Caco-2 (cell line): ENCODE measurements around the gene CHST12. TPM values are rescaled to one million over a fixed set of nuclear protein-coding genes. Genes with fewer than 3 reads are reported as not detected.

Experiments used
- BruUV-seq: library from RNA; stranded (reverse); fragments of 400-500 nt; replicated peaks from 2 replicates; lab custom pipeline; 2021; lab: Mats Ljungman, UMichigan
- CTCF ChIA-PET: fragments of 300-600 bp; sonication (Branson Sonifier 250); formaldehyde crosslinking; loops from one replicate; lab custom pipeline; 2022; ENCODE audit warnings: antibody characterized with exemption; lab: Charles Lee
- POLR2A ChIA-PET: fragments of 300-600 bp; sonication (Branson Sonifier 250); formaldehyde crosslinking; loops from one replicate; lab custom pipeline; 2022; ENCODE audit warnings: antibody characterized with exemption; lab: Charles Lee
- DNase-seq, 2 experiments: peaks; one replicate each; pipeline versions ENCODE4 v3.0.0 to v3.0.0-alpha.2; 2020 to 2022
- H3K27me3 ChIP-seq: replicated peaks from 2 replicates; pipeline ENCODE4 v1.6.0; 2011; ENCODE audit warnings: low read length; ENCODE audit not compliant: control insufficient read depth, insufficient read depth
- H3K36me3 ChIP-seq: 2 replicates; pipeline ENCODE4 v1.5.1; 2011; ENCODE audit warnings: low read length; ENCODE audit not compliant: control insufficient read depth, insufficient read depth
- H3K4me1 ChIP-seq: fragments of 250-450 bp; sonication (Bioruptor Pico); 2 replicates; pipeline ENCODE4 v1.5.1; 2020; ENCODE audit warnings: mild to moderate bottlenecking
- H3K4me3 ChIP-seq: 2 replicates; pipeline ENCODE4 v1.5.1; 2011; ENCODE audit warnings: low read depth, mild to moderate bottlenecking, control low read depth, low read length
- H3K9me3 ChIP-seq: fragments of 250-450 bp; sonication (Bioruptor Pico); 2 replicates; pipeline ENCODE4 v1.5.1; 2020; ENCODE audit warnings: mild to moderate bottlenecking, moderate library complexity
- H3K27ac Mint-ChIP-seq: one replicate; pipeline ENCODE4 v1.8.0; 2022; ENCODE audit warnings: mixed read lengths; ENCODE audit not compliant: unreplicated experiment
- H3K27me3 Mint-ChIP-seq: one replicate; pipeline ENCODE4 v1.8.0; 2022; ENCODE audit warnings: mixed read lengths; ENCODE audit not compliant: insufficient read depth, unreplicated experiment
- H3K36me3 Mint-ChIP-seq: one replicate; pipeline ENCODE4 v1.8.0; 2022; ENCODE audit warnings: mild to moderate bottlenecking, mixed read lengths; ENCODE audit not compliant: insufficient read depth, unreplicated experiment
- H3K4me1 Mint-ChIP-seq: one replicate; pipeline ENCODE4 v1.8.0; 2022; ENCODE audit warnings: low read depth, mixed read lengths; ENCODE audit not compliant: unreplicated experiment
- H3K4me3 Mint-ChIP-seq: one replicate; pipeline ENCODE4 v1.8.0; 2022; ENCODE audit warnings: mild to moderate bottlenecking, moderate library complexity, mixed read lengths; ENCODE audit not compliant: unreplicated experiment
- H3K9me3 Mint-ChIP-seq: one replicate; pipeline ENCODE4 v1.8.0; 2022; ENCODE audit warnings: mixed read lengths; ENCODE audit not compliant: unreplicated experiment
- intact Hi-C: fragments of 100-400 bp; cut with micrococcal nuclease; formaldehyde crosslinking; loops from one replicate; pipeline ENCODE4 v1.10.0; 2022; ENCODE audit not compliant: unreplicated experiment
- total RNA-seq: library from RNA; stranded (reverse); gene quantifications from 2 replicates; pipeline ENCODE4 v1.2.3, GENCODE V29; 2022
- TF ChIP-seq, protein P1 (sequence below), 2 experiments: fragments of 200-600 bp in 1 of 2; IDR thresholded peaks; 1 replicate in 1 of 2; 2 replicates in 1 of 2; pipeline versions ENCODE4 v1.5.1 to v1.8.0; 2011 to 2022; ENCODE audit warnings: antibody characterized with exemption in 1 of 2, control low read depth in 1 of 2, inconsistent platforms in 1 of 2, low read depth in 1 of 2, low read length in 1 of 2, mild to moderate bottlenecking in 1 of 2, moderate library complexity in 1 of 2; ENCODE audit not compliant: insufficient read depth in 1 of 2, severe bottlenecking in 1 of 2, unreplicated experiment in 1 of 2

Gene CHST12
- total RNA-seq, 1 experiment from 2014 or later = 28.0 TPM

DNA sequence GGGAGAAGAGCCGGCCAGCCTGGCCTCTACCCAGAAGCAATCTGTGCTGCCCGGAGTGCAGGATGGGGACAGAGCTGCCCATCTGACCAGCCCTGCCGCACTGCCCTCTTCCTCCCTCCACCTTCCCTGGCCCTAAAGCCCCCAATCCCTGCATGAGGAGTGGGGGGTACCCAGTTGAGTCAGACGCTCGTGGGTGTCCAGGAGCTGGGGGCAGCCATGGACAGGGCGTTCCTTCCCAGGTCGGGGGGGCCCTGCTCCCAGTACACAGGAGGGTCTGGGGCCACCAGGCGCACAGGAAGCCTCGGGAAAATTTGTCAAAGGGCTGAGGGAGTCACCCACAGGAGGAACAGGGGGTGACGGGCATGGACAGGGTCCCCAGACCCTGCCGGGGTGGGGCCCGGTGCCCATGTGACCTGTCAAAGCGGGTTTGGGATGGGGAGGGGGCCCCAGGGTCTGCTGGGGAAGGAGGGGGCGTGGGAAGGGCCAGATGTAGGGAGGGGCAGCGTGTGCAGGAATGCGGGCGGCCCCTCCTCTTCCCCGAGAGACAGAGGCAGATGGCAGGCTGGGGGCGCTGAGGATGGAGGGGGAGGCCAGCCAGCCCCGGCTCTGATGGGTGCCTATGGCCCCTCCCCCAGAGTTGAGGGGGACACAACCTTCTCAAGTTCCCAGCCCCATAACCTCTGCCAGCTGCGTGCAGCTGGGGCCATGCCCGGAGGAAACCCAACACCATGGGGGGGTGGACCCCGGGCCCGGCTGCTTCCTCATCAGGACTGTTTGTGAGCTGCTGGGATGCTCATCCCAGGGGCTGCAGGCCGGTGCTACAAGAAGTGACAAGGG lies 94.3 kb downstream of the CHST12 start:
- DNase-seq = no peak

More for the DNA sequence above, 94.3 kb downstream of the CHST12 start:
- CTCF ChIA-PET = interaction anchor here (0.9 kb wide), 1 partner anchor 29 kb away, joined by 3 read pairs; no protein-coding TSS in a partner anchor
- Mint-ChIP-seq H3K4me3 (no peak overlapping the region), H3K36me3 (no peaks in the 10 kb centered on the region), H3K27ac (no peak overlapping the region), H3K4me1 (peaks cover 7% of the 10 kb centered on the region), H3K9me3 (no peaks in the 10 kb centered on the region), H3K27me3 (no peaks in the 10 kb centered on the region)
- BruUV-seq = no TSS peak
- TF ChIP-seq, protein P1, sequence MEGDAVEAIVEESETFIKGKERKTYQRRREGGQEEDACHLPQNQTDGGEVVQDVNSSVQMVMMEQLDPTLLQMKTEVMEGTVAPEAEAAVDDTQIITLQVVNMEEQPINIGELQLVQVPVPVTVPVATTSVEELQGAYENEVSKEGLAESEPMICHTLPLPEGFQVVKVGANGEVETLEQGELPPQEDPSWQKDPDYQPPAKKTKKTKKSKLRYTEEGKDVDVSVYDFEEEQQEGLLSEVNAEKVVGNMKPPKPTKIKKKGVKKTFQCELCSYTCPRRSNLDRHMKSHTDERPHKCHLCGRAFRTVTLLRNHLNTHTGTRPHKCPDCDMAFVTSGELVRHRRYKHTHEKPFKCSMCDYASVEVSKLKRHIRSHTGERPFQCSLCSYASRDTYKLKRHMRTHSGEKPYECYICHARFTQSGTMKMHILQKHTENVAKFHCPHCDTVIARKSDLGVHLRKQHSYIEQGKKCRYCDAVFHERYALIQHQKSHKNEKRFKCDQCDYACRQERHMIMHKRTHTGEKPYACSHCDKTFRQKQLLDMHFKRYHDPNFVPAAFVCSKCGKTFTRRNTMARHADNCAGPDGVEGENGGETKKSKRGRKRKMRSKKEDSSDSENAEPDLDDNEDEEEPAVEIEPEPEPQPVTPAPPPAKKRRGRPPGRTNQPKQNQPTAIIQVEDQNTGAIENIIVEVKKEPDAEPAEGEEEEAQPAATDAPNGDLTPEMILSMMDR (IDR thresholded peaks at IDR 0.05; ENCODE audit: insufficient read depth in 1 of 2, low read depth in 1 of 2, low read length in 1 of 2, severe bottlenecking in 1 of 2, unreplicated experiment in 1 of 2) = no peak
- Histone ChIP-seq H3K9me3 (no peaks in the 10 kb centered on the region), H3K4me1 (no peaks in the 10 kb centered on the region), H3K4me3 (no peak overlapping the region), H3K27me3 (no peaks in the 10 kb centered on the region), H3K36me3 (no peaks in the 10 kb centered on the region)
- intact Hi-C loops = no loop called here
- POLR2A ChIA-PET = no interaction called here

Other genes starting within 250 kb of the CHST12 start
- gene MAD1L1, start 170.7 kb upstream of the CHST12 start, total RNA-seq = 58.6 and 65.8 TPM in 2 replicates
- gene MRM2, start 161.4 kb upstream of the CHST12 start, total RNA-seq = 48.8 and 49.3 TPM in 2 replicates
- 41.5 and 42.8 TPM in 2 replicates for gene NUDT1, start 161.4 kb upstream of the CHST12 start, total RNA-seq
- 82.0 and 86.6 TPM in 2 replicates for gene SNX8, start 89.2 kb upstream of the CHST12 start, total RNA-seq
- gene EIF3B, start 48.8 kb upstream of the CHST12 start, total RNA-seq = 306 and 314 TPM in 2 replicates
- not detected in 2 replicates for gene GRIFIN, start 72.8 kb downstream of the CHST12 start, total RNA-seq
- 4.5 and 5.1 TPM in 2 replicates for gene LFNG, start 116.2 kb downstream of the CHST12 start, total RNA-seq
- gene BRAT1, start 151.9 kb downstream of the CHST12 start, total RNA-seq = 33.2 and 33.5 TPM in 2 replicates
- 13.4 and 18.7 TPM in 2 replicates for gene IQCE, start 155.4 kb downstream of the CHST12 start, total RNA-seq
- 57.3 and 58.6 TPM in 2 replicates for gene TTYH3, start 228.4 kb downstream of the CHST12 start, total RNA-seq